DOHH2 (cell line): ENCODE results near the gene GMDS.

ENCODE experiments used
- H3F3A ChIP-seq: fragments of 200-600 bp; sonication (generic), shearing (Covaris generic); 2 replicates; pipeline ENCODE4 v1.6.0; 2016; ENCODE audit warnings: antibody characterized with exemption, mild to moderate bottlenecking; ENCODE audit not compliant: control insufficient read depth, insufficient read depth
- H3K27ac ChIP-seq: fragments of 200-600 bp; sonication (generic); 2 replicates; pipeline ENCODE4 v1.5.1; 2014; ENCODE audit warnings: low read depth, mild to moderate bottlenecking, low read length, moderate library complexity
- H3K27me3 ChIP-seq: fragments of 200-600 bp; sonication (generic); 2 replicates; pipeline ENCODE4 v1.6.1; 2014; ENCODE audit warnings: mild to moderate bottlenecking, low read length, mixed read lengths; ENCODE audit not compliant: control insufficient read depth
- H3K36me3 ChIP-seq: fragments of 200-600 bp; sonication (generic); 2 replicates; pipeline ENCODE4 v1.6.1; 2014; ENCODE audit warnings: mild to moderate bottlenecking, low read length, moderate library complexity, mixed read lengths; ENCODE audit not compliant: control insufficient read depth
- H3K4me1 ChIP-seq: fragments of 200-600 bp; sonication (generic); 2 replicates; pipeline ENCODE4 v1.6.1; 2014; ENCODE audit warnings: mild to moderate bottlenecking, low read length, mixed read lengths; ENCODE audit not compliant: control insufficient read depth
- H3K4me2 ChIP-seq: fragments of 200-600 bp; sonication (generic); 2 replicates; pipeline ENCODE4 v1.6.0; 2014; ENCODE audit warnings: mild to moderate bottlenecking, low read length, moderate library complexity
- H3K4me3 ChIP-seq: fragments of 200-600 bp; sonication (generic); 2 replicates; pipeline ENCODE4 v1.5.1; 2014; ENCODE audit warnings: mild to moderate bottlenecking, low read length, mixed read lengths
- H3K79me2 ChIP-seq: fragments of 200-600 bp; sonication (generic); 2 replicates; pipeline ENCODE4 v1.6.1; 2014; ENCODE audit warnings: mild to moderate bottlenecking, low read length, mixed read lengths; ENCODE audit not compliant: control insufficient read depth
- H3K9me2 ChIP-seq: fragments of 200-600 bp; sonication (generic); replicated peaks from 2 replicates; pipeline ENCODE4 v1.6.1; 2014; ENCODE audit warnings: mild to moderate bottlenecking, low read length, mixed read lengths; ENCODE audit not compliant: control insufficient read depth
- H3K9me3 ChIP-seq: fragments of 200-600 bp; sonication (generic); 2 replicates; pipeline ENCODE4 v1.6.1; 2014; ENCODE audit warnings: antibody characterized with exemption, low read length, mixed read lengths; ENCODE audit not compliant: control insufficient read depth, insufficient read depth
- H4K20me1 ChIP-seq: fragments of 200-600 bp; sonication (generic); 2 replicates; pipeline ENCODE4 v1.6.0; 2014; ENCODE audit warnings: low read depth, mild to moderate bottlenecking, antibody characterized with exemption, low read length, moderate library complexity; ENCODE audit not compliant: control insufficient read depth, insufficient read depth
- CTCF ChIP-seq: fragments of 200-600 bp; sonication (generic); IDR thresholded peaks from one replicate; pipeline ENCODE4 v1.5.1; 2014; ENCODE audit warnings: antibody characterized with exemption, mild to moderate bottlenecking, low read depth, low read length; ENCODE audit not compliant: poor library complexity, severe bottlenecking
- EZH2phosphoT487 ChIP-seq: fragments of 200-600 bp; sonication (generic); IDR thresholded peaks from 2 replicates; pipeline ENCODE4 v1.6.1; 2017; ENCODE audit warnings: borderline replicate concordance, mild to moderate bottlenecking, antibody characterized with exemption, low read length, moderate library complexity, mixed read lengths

The GMDS gene

DNA sequence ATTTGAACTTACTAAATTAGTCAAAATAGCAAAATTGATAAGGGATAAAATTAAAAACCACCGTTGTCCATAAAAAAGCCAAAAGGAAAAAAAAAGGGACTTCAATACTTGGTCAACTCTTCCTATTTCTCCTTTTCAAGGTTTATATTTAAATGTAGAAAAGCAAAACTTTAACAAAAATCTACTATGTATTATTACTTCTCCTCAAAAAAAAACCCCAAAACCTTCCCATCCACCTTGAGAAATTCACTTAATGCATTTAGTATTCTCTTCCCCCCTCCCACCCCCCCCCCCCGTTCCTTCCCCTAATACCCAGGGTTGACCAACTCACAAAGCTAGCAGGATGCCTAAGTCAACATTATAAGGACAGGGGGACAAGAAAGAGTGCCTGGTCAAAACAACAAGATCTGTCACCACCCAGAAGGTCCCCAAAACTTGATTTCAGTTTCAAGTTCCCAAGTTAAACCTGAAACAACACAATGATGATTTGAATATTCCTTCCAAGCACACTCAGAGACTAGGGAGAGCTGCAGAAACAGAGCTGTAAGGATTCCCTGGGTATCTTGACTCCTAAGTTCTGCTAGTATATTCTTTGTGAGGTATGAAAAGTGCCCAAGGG, 14.6 kb downstream of the GMDS start:
- no peaks in the 10 kb centered on the region for H3K9me2 ChIP-seq
- no peak overlapping the region for H3K4me3 ChIP-seq
- H3K27me3 ChIP-seq, result no peaks in the 10 kb centered on the region
- no peak overlapping the region for H3K27ac ChIP-seq
- peaks cover 44% of the 10 kb centered on the region for H3K79me2 ChIP-seq
- TF ChIP-seq EZH2phosphoT487, result no peak
- no peak for TF ChIP-seq CTCF
- H3K4me1 ChIP-seq, result peaks cover 11% of the 10 kb centered on the region; the same call in 1 of the 2 replicates
- H3F3A ChIP-seq, result no peaks in the 10 kb centered on the region
- no peak overlapping the region for H3K4me2 ChIP-seq
- H3K36me3 ChIP-seq, result no peaks in the 10 kb centered on the region
- H3K9me3 ChIP-seq, result no peaks in the 10 kb centered on the region
- peaks cover 3% of the 10 kb centered on the region; the same call in 1 of the 2 replicates for H4K20me1 ChIP-seq

DNA sequence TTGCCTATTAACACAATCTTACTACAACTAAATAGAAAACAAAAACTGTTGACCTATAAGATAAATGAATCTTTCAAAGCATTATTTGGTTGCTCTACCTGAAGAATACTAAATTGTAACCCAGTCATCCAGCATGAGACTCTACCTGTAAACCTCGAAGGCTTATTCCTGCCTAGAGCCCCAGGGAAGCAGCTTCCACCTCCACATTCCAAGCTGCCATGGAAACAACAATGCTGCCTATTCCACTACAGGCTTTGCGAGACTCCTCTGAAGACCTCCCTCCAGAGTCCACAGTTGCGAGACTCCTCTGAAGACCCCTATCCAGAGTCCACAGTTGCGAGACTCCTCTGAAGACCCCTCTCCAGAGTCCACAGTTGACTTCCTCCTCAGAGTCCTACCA, 15.7 kb downstream of the GMDS start:
- Histone ChIP-seq H3K4me3 (no peak overlapping the region), H4K20me1 (peaks cover 3% of the 10 kb centered on the region; the same call in 1 of the 2 replicates), H3F3A (no peaks in the 10 kb centered on the region), H3K36me3 (no peaks in the 10 kb centered on the region), H3K9me2 (no peaks in the 10 kb centered on the region), H3K79me2 (peaks cover 44% of the 10 kb centered on the region), H3K4me1 (peaks cover 11% of the 10 kb centered on the region; the same call in 1 of the 2 replicates), H3K4me2 (no peak overlapping the region), H3K27me3 (no peaks in the 10 kb centered on the region), H3K9me3 (no peaks in the 10 kb centered on the region), H3K27ac (no peak overlapping the region)
- TF ChIP-seq EZH2phosphoT487 (no peak), CTCF (no peak)

- peaks cover 11% of the 10 kb centered on the region; the same call in 1 of the 2 replicates for H3K4me1 ChIP-seq
- H3K79me2 ChIP-seq, result peaks cover 44% of the 10 kb centered on the region
- peaks cover 3% of the 10 kb centered on the region; the same call in 1 of the 2 replicates for H4K20me1 ChIP-seq
- H3K36me3 ChIP-seq, result no peaks in the 10 kb centered on the region
- H3K4me2 ChIP-seq, result no peak overlapping the region
- no peaks in the 10 kb centered on the region for H3K27me3 ChIP-seq
- no peaks in the 10 kb centered on the region for H3K9me2 ChIP-seq
- no peak overlapping the region for H3K27ac ChIP-seq
- H3K4me3 ChIP-seq, result no peak overlapping the region
- TF ChIP-seq EZH2phosphoT487 (no peak), CTCF (no peak)
- H3F3A ChIP-seq, result no peaks in the 10 kb centered on the region
- no peaks in the 10 kb centered on the region for H3K9me3 ChIP-seq
Measured at GRCh38 chr6:2229039-2229438, 16.4 kb downstream of the GMDS start.
